ENCODE measurements around the gene CHD5.

The CHD5 gene

DNA sequence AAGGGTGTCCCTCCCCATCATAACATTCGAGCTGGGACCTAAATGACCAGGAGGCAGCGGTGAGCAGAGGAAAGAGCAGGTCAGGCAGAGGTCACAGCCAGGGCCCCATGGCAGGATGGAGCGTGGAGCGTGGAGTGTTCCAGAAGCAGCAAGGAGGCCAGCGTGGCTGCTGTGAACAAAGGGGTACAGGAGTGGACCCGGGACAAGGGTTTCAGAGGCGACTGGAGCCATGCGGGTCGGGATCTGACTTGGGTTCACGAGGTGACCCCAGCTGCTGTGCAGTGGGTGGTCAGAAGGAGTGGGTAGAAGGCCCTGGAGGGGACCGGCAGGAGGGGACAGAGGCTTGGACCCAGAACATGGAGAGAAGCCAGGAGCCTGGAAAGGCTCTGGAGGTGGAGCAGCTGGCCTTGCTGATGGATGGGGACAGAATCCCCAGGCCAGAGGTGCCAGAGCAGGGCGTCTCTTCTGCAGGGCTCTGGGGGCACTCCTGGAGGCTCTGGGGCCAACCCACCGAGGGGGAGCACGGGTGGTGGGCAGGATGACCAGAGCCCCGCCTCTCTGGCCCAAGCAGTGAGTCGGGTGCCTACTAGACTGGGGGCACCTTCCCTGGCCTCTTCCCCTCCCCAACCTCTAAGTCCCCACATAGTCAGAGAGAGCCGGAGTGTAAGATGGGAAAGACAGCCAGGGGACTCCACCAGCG lies 2.3 kb downstream of the CHD5 start:
- TF ChIP-seq, protein P1, sequence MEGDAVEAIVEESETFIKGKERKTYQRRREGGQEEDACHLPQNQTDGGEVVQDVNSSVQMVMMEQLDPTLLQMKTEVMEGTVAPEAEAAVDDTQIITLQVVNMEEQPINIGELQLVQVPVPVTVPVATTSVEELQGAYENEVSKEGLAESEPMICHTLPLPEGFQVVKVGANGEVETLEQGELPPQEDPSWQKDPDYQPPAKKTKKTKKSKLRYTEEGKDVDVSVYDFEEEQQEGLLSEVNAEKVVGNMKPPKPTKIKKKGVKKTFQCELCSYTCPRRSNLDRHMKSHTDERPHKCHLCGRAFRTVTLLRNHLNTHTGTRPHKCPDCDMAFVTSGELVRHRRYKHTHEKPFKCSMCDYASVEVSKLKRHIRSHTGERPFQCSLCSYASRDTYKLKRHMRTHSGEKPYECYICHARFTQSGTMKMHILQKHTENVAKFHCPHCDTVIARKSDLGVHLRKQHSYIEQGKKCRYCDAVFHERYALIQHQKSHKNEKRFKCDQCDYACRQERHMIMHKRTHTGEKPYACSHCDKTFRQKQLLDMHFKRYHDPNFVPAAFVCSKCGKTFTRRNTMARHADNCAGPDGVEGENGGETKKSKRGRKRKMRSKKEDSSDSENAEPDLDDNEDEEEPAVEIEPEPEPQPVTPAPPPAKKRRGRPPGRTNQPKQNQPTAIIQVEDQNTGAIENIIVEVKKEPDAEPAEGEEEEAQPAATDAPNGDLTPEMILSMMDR (IDR thresholded peaks at IDR 0.05) = no peak
- TF ChIP-seq ZFX (IDR thresholded peaks at IDR 0.05; ENCODE audit: borderline replicate concordance) = no peak
- H3K27ac ChIP-seq = no peak overlapping the region

- H3K27ac ChIP-seq = no peak overlapping the region
- TF ChIP-seq, protein P1 (IDR thresholded peaks at IDR 0.05) = no peak
- TF ChIP-seq ZFX (IDR thresholded peaks at IDR 0.05; ENCODE audit: borderline replicate concordance) = no peak
These were observed 3.3 kb downstream of the CHD5 start for GRCh38 chr1:6176779-6177178.

GRCh38 chr1:6175411-6175828 lies 4.7 kb downstream of the CHD5 start:
- TF ChIP-seq ZFX (IDR thresholded peaks at IDR 0.05; ENCODE audit: borderline replicate concordance) = no peak
- TF ChIP-seq, protein P1 (IDR thresholded peaks at IDR 0.05) = no peak
- no peak overlapping the region for H3K27ac ChIP-seq

- no peak for TF ChIP-seq ZFX (IDR thresholded peaks at IDR 0.05; ENCODE audit: borderline replicate concordance)
- TF ChIP-seq, protein P1 (IDR thresholded peaks at IDR 0.05) = no peak
- H3K27ac ChIP-seq = no peak overlapping the region
These were observed 5.3 kb downstream of the CHD5 start for GRCh38 chr1:6174621-6175410.

- no peak overlapping the region for H3K27ac ChIP-seq
- no peak for TF ChIP-seq ZFX (IDR thresholded peaks at IDR 0.05; ENCODE audit: borderline replicate concordance)
- TF ChIP-seq, protein P1 (IDR thresholded peaks at IDR 0.05) = no peak
These were observed 7.6 kb downstream of the CHD5 start for GRCh38 chr1:6172549-6172948.

- no peak for TF ChIP-seq ZFX (IDR thresholded peaks at IDR 0.05; ENCODE audit: borderline replicate concordance)
- TF ChIP-seq, protein P1 (IDR thresholded peaks at IDR 0.05) = peak; percentile 55
- H3K27ac ChIP-seq = no peak overlapping the region
These were observed 8.5 kb downstream of the CHD5 start for GRCh38 chr1:6171548-6172124.
